A673 (cell line): ENCODE data around the gene MRPS23.

Experiments
- CTCF ChIP-seq: fragments of 300-800, 200-600 bp; sonication (generic); conservative IDR thresholded peaks from 2 replicates; pipeline ENCODE4 v1.5.1; 2017; ENCODE audit warnings: low read depth, mild to moderate bottlenecking, antibody characterized with exemption, low read length, moderate library complexity, mixed read lengths
- EZH2 ChIP-seq: fragments of 200-600 bp; sonication (generic); IDR thresholded peaks from 2 replicates; pipeline ENCODE4 v1.6.1; 2017; ENCODE audit warnings: borderline replicate concordance, low read depth, mild to moderate bottlenecking, mixed read lengths, antibody characterized with exemption, low read length; ENCODE audit not compliant: poor library complexity, severe bottlenecking

DNA sequence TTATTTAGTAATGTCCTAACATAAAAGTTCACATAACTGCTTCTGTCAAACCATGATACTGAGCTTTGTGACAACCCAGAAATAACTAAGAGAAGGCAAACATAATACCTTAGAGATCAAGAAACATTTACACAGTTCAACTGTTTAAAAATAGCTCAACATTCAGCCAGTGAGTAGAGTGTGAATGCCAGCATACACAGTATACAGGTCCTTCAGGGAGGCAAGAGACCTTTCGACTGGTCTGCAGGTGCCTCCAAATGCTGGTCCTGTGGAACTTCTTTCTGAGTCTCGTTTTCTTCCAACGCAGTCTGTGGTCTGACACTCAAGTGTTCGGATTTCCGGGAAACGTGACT is 10.3 kb downstream of the MRPS23 start:
- no peak for TF ChIP-seq CTCF
- TF ChIP-seq EZH2: no peak
